ENCODE measurements around the gene SMYD3. TPM values are rescaled to one million over a fixed set of nuclear protein-coding genes. Genes with fewer than 3 reads are reported as not detected.
"Not testable (repeated sequence)": the region's sequence is repeated elsewhere in the genome, so short reads cannot be mapped to it uniquely, and the experiment has no call there.

SMYD3 gene
- total RNA-seq, 1 donor from 2014 or later: 27.2 TPM

GRCh38 chr1:246367041-246367440 is 140.0 kb downstream of the SMYD3 start:
- no peaks in the 10 kb centered on the region for H3K9me3 ChIP-seq
- DNase-seq (no peak), ATAC-seq (no peak)
- H3K4me3 ChIP-seq: no peak overlapping the region
- no peaks in the 10 kb centered on the region for H3K4me1 ChIP-seq
- H3K36me3 ChIP-seq: no peaks in the 10 kb centered on the region
- TF ChIP-seq CTCF (IDR thresholded peaks at IDR 0.05): no peak
- no peak overlapping the region for H3K27ac ChIP-seq
- intact Hi-C loops (cut with DNase I): no loop called here
- no peaks in the 10 kb centered on the region for H3K27me3 ChIP-seq

GRCh38 chr1:246365708-246366107 is 141.4 kb downstream of the SMYD3 start:
- intact Hi-C loops (cut with DNase I): no loop called here
- no peak for ATAC-seq
- no peak for TF ChIP-seq CTCF (IDR thresholded peaks at IDR 0.05)

GRCh38 chr1:246364415-246364941 is 142.6 kb downstream of the SMYD3 start:
- no peaks in the 10 kb centered on the region for H3K36me3 ChIP-seq
- H3K4me3 ChIP-seq: no peak overlapping the region
- no peaks in the 10 kb centered on the region for H3K4me1 ChIP-seq
- ATAC-seq: no peak
- no peak for DNase-seq
- no peak overlapping the region for H3K27ac ChIP-seq
- intact Hi-C loops (cut with DNase I): no loop called here
- no peaks in the 10 kb centered on the region for H3K9me3 ChIP-seq
- no peaks in the 10 kb centered on the region for H3K27me3 ChIP-seq
- no peak for TF ChIP-seq CTCF (IDR thresholded peaks at IDR 0.05)

More at GRCh38 chr1:246365708-246366107, 141.4 kb downstream of the SMYD3 start:
- Histone ChIP-seq H3K27me3 (no peaks in the 10 kb centered on the region), H3K4me3 (no peak overlapping the region), H3K9me3 (no peaks in the 10 kb centered on the region), H3K4me1 (no peaks in the 10 kb centered on the region), H3K27ac (no peak overlapping the region), H3K36me3 (no peaks in the 10 kb centered on the region)
- no peak for DNase-seq

GRCh38 chr1:246357014-246357598 is 150.0 kb downstream of the SMYD3 start:
- H3K9me3 ChIP-seq; ATAC-seq; intact Hi-C loops (cut with DNase I); H3K27ac ChIP-seq; DNase-seq; H3K4me3 ChIP-seq; H3K36me3 ChIP-seq; H3K4me1 ChIP-seq; H3K27me3 ChIP-seq: not testable (repeated sequence)

GRCh38 chr1:246355411-246356230 is 151.5 kb downstream of the SMYD3 start:
- no peaks in the 10 kb centered on the region for H3K36me3 ChIP-seq
- no peaks in the 10 kb centered on the region for H3K4me1 ChIP-seq
- no peak for DNase-seq
- no peak for TF ChIP-seq CTCF (IDR thresholded peaks at IDR 0.05)
- no peak overlapping the region for H3K4me3 ChIP-seq
- intact Hi-C loops (cut with DNase I): no loop called here
- no peaks in the 10 kb centered on the region for H3K27me3 ChIP-seq
- H3K9me3 ChIP-seq: no peaks in the 10 kb centered on the region
- no peak overlapping the region for H3K27ac ChIP-seq
- no peak for ATAC-seq

GRCh38 chr1:246351721-246352120 is 155.4 kb downstream of the SMYD3 start:
- Histone ChIP-seq H3K27ac (no peak overlapping the region), H3K9me3 (no peaks in the 10 kb centered on the region), H3K36me3 (no peaks in the 10 kb centered on the region), H3K4me1 (no peaks in the 10 kb centered on the region), H3K4me3 (no peak overlapping the region), H3K27me3 (no peaks in the 10 kb centered on the region)
- no peak for ATAC-seq
- no peak for TF ChIP-seq CTCF (IDR thresholded peaks at IDR 0.05)
- intact Hi-C loops (cut with DNase I): no loop called here
- DNase-seq: no peak
